T-cell (primary cell): ENCODE results near the gene ERVK3-1. TPM values are rescaled to one million over a fixed set of nuclear protein-coding genes. Genes with fewer than 3 reads are reported as not detected.
"Not testable (repeated sequence)": the region's sequence is repeated elsewhere in the genome, so short reads cannot be mapped to it uniquely, and the experiment has no call there.

ENCODE experiments used
- ATAC-seq, 4 experiments: fragments of 200-7000 bp in 3 of 4; fragments of 150-1000 bp in 1 of 4; cut with Tn5 transposase; replicated peaks in 1 of 4; 1 replicate in 3 of 4; 2 replicates in 1 of 4; pipeline ENCODE4 v1.10.0; 2021; ENCODE audit warnings: moderate library complexity in 3 of 4, mild to moderate bottlenecking in 2 of 4, moderate number of reproducible peaks in 1 of 4
- CTCF ChIA-PET, 2 donors: fragments of 300-600 bp; sonication (Branson Sonifier 250); formaldehyde crosslinking; loops; one replicate each; lab custom pipeline; 2022; ENCODE audit warnings: antibody characterized with exemption in 2 of 2; lab: Charles Lee
- POLR2A ChIA-PET, 2 donors: fragments of 300-600 bp; sonication (Branson Sonifier 250); formaldehyde crosslinking; loops; one replicate each; lab custom pipeline; 2022; ENCODE audit warnings: antibody characterized with exemption in 2 of 2; lab: Charles Lee
- DNase-seq, 35 experiments: peaks; one replicate each; pipeline versions ENCODE4 v3.0.0 to v3.0.0-alpha.2; 2013 to 2023
- H3K27ac ChIP-seq: one replicate; pipeline ENCODE4 v1.5.1; 2013; ENCODE audit warnings: low read length
- H3K27me3 ChIP-seq, 2 experiments: replicated peaks in 1 of 2; 1 replicate in 1 of 2; 2 replicates in 1 of 2; pipeline versions ENCODE4 v1.6.1 to v1.7.0; 2013; ENCODE audit warnings: low read length in 1 of 2, mixed read lengths in 1 of 2; ENCODE audit not compliant: control insufficient read depth in 2 of 2, insufficient read depth in 2 of 2; ENCODE audit errors: extremely low read depth in 1 of 2
- H3K36me3 ChIP-seq, 2 donors: 1 replicate in 1 of 2; 2 replicates in 1 of 2; pipeline versions ENCODE4 v1.6.1 to v1.7.0; 2013; ENCODE audit warnings: low read length in 1 of 2; ENCODE audit not compliant: control insufficient read depth in 2 of 2, insufficient read depth in 1 of 2; ENCODE audit errors: extremely low read depth in 1 of 2
- H3K4me1 ChIP-seq, 2 experiments: 1 replicate in 1 of 2; 2 replicates in 1 of 2; pipeline versions ENCODE4 v1.6.1 to v1.7.0; 2013; ENCODE audit warnings: low read length in 2 of 2, mixed read lengths in 1 of 2; ENCODE audit not compliant: insufficient read depth in 2 of 2, control insufficient read depth in 1 of 2; ENCODE audit errors: extremely low read depth in 1 of 2
- H3K4me3 ChIP-seq, 2 donors: 1 replicate in 1 of 2; 2 replicates in 1 of 2; pipeline versions ENCODE4 v1.5.1 to v1.7.0; 2013; ENCODE audit warnings: mild to moderate bottlenecking in 2 of 2, low read length in 1 of 2, moderate library complexity in 1 of 2; ENCODE audit not compliant: control insufficient read depth in 1 of 2; ENCODE audit errors: extremely low read depth in 1 of 2
- H3K9me3 ChIP-seq: 2 replicates; pipeline ENCODE4 v1.7.0; 2013
- H3K27ac Mint-ChIP-seq, 2 donors: one replicate each; pipeline ENCODE4 v1.8.0; 2020 to 2021; ENCODE audit warnings: mild to moderate bottlenecking in 2 of 2, mixed read lengths in 2 of 2
- H3K27me3 Mint-ChIP-seq, 2 donors: one replicate each; pipeline ENCODE4 v1.8.0; 2021 to 2022; ENCODE audit warnings: mixed read lengths in 2 of 2
- H3K36me3 Mint-ChIP-seq: one replicate; pipeline ENCODE4 v1.8.0; 2021; ENCODE audit warnings: mixed read lengths
- H3K4me1 Mint-ChIP-seq, 3 donors: one replicate each; pipeline ENCODE4 v1.8.0; 2020 to 2022; ENCODE audit warnings: mixed read lengths in 3 of 3, mild to moderate bottlenecking in 1 of 3
- H3K4me3 Mint-ChIP-seq, 3 donors: one replicate each; pipeline ENCODE4 v1.8.0; 2020 to 2022; ENCODE audit warnings: mild to moderate bottlenecking in 3 of 3, mixed read lengths in 3 of 3, moderate library complexity in 3 of 3
- H3K9me3 Mint-ChIP-seq, 3 donors: one replicate each; pipeline ENCODE4 v1.8.0; 2020 to 2022; ENCODE audit warnings: mixed read lengths in 3 of 3
- WGBS: methylation state at CpG from one replicate; pipeline ENCODE4 v1.1.5; 2013; ENCODE audit warnings: missing lambda C conversion rate; ENCODE audit not compliant: insufficient coverage; 5-methylcytosine and 5-hydroxymethylcytosine counted together
- total RNA-seq, 35 experiments: library from RNA in 6 of 35; stranded (reverse) in 6 of 35; fragments of 120-200 nt in 1 of 35; gene quantifications; one replicate each; pipeline versions ENCODE4 v1.2.1 to v1.2.4 and lab custom pipeline; 2013 to 2026

The ERVK3-1 gene
- total RNA-seq, 5 donors from 2014 or later (not counting 1 experiment from before 2014, with no cell fraction given): 68.0 to 137 (median 81.9) TPM

DNA sequence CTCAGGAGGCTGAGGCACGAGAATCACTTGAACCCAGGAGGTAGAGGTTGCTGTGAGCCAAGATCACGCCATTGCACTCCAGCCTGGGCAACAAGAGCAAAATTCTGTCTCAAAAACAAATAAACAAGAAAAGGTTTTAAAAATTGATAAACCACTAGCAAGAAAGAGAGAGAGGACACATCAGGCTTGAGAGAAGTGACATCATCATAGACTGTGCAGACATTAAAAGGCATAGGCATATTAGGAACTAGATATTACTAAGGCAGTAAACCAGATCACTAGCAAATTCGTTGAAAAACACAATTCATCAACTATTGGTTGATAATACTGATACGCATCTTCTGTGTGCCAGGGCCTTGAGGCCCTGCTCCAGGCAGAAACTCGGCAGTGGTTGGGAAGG is 40.4 kb downstream of the ERVK3-1 start:
- Histone ChIP-seq H3K4me1 (peaks cover 9 to 17% of the 10 kb centered on the region in 2 experiments), H3K4me3 (no peak overlapping the region), H3K36me3 (no peaks in the 10 kb centered on the region), H3K27me3 (peaks cover 0 to 17% of the 10 kb centered on the region in 2 experiments), H3K9me3 (no peaks in the 10 kb centered on the region), H3K27ac (no peak overlapping the region)
- ATAC-seq (no peak), DNase-seq (no peak)
- ChIA-PET POLR2A (no interaction called here), CTCF (no interaction called here)
- H3K9me3 Mint-ChIP-seq: no peaks in the 10 kb centered on the region
- peaks cover 0 to 6% of the 10 kb centered on the region in 2 donors for H3K27me3 Mint-ChIP-seq
- peaks cover 29 to 35% (median 29%) of the 10 kb centered on the region in 3 donors for H3K4me1 Mint-ChIP-seq
- H3K36me3 Mint-ChIP-seq: peaks cover 14% of the 10 kb centered on the region
- 96% methylated on average over 2 of the region's 5 CpGs for WGBS
- peak overlapping the region; percentile 77 to 90 (median 79) for H3K4me3 Mint-ChIP-seq
- peak overlapping the region; percentile 48 to 49 for H3K27ac Mint-ChIP-seq

DNA sequence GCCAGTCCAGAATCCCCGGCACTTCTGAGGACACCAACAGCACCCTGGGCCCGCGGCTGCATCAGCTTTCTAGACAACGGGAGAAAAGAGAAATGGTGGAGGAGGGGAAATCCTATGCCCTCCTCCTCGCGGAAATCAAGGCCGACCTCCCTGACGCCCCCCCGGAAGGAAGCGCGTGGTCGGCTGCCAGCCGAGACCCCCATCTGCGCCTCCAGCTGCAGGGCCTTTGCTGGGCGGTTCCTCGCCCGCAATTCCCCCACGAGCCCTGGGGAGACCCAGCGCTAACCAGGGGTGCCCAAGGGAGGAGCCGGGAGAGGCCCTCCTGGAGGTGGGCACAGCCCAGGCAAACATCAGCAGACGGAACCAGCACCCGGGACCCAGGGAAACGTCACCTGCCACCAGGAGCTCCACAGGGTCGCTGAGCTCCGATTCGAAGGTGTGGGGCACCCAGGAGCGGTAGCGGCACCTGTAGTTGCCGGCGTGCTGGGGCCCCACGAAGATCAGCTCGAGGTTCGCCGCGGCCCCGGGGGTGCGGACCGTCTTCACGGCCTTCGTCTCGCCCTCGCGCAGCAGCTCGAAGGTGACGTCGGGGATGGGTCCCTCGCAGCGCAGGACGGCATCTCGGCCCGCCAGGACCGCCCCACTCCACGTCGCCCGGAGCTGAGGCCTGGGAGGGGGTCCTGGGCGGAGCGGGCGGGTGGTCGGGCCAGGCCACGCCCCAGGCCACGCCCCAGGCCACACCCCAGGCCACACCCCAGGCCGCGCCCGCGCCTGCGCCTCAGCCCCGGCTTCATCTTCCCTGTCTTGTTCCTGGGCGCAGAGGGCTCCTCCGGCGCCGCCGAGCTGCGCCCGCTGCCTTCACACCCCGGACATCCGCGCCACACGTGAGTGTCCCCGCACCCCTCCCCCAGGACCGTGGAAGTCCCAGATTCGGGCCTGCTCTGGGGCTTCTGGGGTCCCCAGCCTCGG is 42.1 kb downstream of the ERVK3-1 start:
- H3K4me3 ChIP-seq: peak overlapping the region; percentile 58 to 76
- peaks cover 9 to 17% of the 10 kb centered on the region in 2 experiments for H3K4me1 ChIP-seq
- ATAC-seq: peak; percentile 90 to 94 (median 91)
- H3K27me3 ChIP-seq: peaks cover 0 to 19% of the 10 kb centered on the region in 2 experiments
- H3K27ac ChIP-seq: peak overlapping the region; percentile 73
- ChIA-PET POLR2A (interaction anchor here (0.5 to 0.9 kb wide), 5 partner anchors 17 to 578 kb away, joined by 3 to 10 read pairs (median 3); partner anchors contain the start of gene ZSCAN22 (in 1 of the 2)), CTCF (interaction anchor here (0.5 to 1.2 kb wide), 3 partner anchors 15 to 89 kb away, joined by 3 to 7 read pairs (median 4); partner anchors contain the start of gene ZNF497 (in 1 of the 2))
- Mint-ChIP-seq H3K36me3 (peaks cover 1% of the 10 kb centered on the region), H3K27ac (peak overlapping the region; percentile 81 to 83), H3K4me1 (peaks cover 29 to 35% (median 31%) of the 10 kb centered on the region in 3 donors), H3K4me3 (peak overlapping the region; percentile 86 to 90 (median 88)), H3K9me3 (no peaks in the 10 kb centered on the region), H3K27me3 (peaks cover 0 to 7% of the 10 kb centered on the region in 2 donors)
- peak; percentile 14 to 82 (median 48) for DNase-seq
- no peaks in the 10 kb centered on the region for H3K9me3 ChIP-seq
- 3% methylated on average over 65 of the region's 82 CpGs for WGBS
- no peaks in the 10 kb centered on the region for H3K36me3 ChIP-seq

DNA sequence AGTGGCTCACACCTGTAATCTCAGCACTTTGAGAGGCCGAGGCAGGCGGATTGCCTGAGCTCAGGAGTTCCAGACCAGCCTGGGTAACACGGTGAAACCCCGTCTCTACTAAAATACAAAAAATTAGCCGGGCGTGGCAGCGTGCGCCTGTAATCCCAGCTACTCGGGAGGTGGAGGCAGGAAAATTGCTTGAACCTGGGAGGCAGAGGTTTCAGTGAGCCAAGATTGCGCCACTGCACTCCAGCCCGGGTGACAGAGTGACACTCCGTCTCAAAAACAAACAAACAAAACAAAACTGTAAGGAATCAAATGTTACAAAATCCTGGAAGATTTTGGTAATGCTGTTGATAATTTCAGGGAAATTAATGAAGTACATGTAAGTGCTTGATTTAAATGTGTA is 42.9 kb downstream of the ERVK3-1 start:
- Mint-ChIP-seq H3K27ac (peak overlapping the region; percentile 81 to 83), H3K4me1 (peaks cover 31 to 35% (median 31%) of the 10 kb centered on the region in 3 donors), H3K4me3 (peak overlapping the region; percentile 86 to 90 (median 88))
- peak overlapping the region; percentile 44 to 76 for H3K4me3 ChIP-seq
- CTCF ChIA-PET, H3K27me3 Mint-ChIP-seq, H3K36me3 ChIP-seq, H3K27ac ChIP-seq, H3K9me3 ChIP-seq, H3K9me3 Mint-ChIP-seq, DNase-seq, H3K36me3 Mint-ChIP-seq: not testable (repeated sequence)
- peak in 2 of 4 experiments; percentile 5 to 7 for ATAC-seq
- WGBS: 10% methylated on average over 2 of the region's 12 CpGs
- H3K4me1 ChIP-seq: peaks cover 9 to 17% of the 10 kb centered on the region in 2 experiments
- POLR2A ChIA-PET: interaction anchor here in 1 of 2 donors (0.6 to 0.9 kb wide), 3 partner anchors 16 to 42 kb away, joined by 3 to 8 read pairs (median 3); partner anchors contain the start of gene ZSCAN22
- H3K27me3 ChIP-seq: peaks cover 0 to 19% of the 10 kb centered on the region in 2 experiments

DNA sequence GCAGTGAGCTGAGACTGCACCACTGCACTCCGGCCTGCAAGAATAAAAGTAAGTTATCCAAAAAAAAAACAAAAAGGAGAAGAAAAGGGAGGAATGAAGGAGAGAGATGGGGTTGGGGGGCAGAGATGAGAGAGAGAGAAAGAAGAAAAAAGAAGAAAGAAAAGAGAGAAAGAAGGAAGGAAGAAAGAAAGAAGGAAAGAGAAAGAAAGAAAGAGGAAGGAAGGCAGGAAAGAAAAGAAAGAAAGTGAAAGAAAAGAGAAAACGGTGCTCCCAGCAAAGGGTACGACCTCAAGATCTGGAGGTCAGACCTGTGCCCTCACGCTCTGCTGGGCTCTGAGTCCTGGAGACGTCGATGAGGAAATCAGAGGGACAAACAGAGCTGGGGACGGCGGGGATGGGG is 44.4 kb downstream of the ERVK3-1 start:
- WGBS: 75% methylated on average over 7 of the region's 8 CpGs
- H3K4me3 ChIP-seq: no peak overlapping the region
- no peaks in the 10 kb centered on the region for H3K9me3 ChIP-seq
- peaks cover 0 to 20% of the 10 kb centered on the region in 2 experiments for H3K27me3 ChIP-seq
- no peak for ATAC-seq
- DNase-seq: no peak
- Mint-ChIP-seq H3K4me1 (peaks cover 31 to 35% (median 31%) of the 10 kb centered on the region in 3 donors), H3K27me3 (peaks cover 0 to 7% of the 10 kb centered on the region in 2 donors), H3K36me3 (no peaks in the 10 kb centered on the region), H3K4me3 (peak overlapping the region in 2 of 3 donors; percentile 13 to 26), H3K27ac (peak overlapping the region in 1 of 2 donors; percentile 58), H3K9me3 (no peaks in the 10 kb centered on the region)
- peaks cover 9 to 18% of the 10 kb centered on the region in 2 experiments for H3K4me1 ChIP-seq
- CTCF ChIA-PET: no interaction called here
- POLR2A ChIA-PET: no interaction called here
- H3K27ac ChIP-seq: no peak overlapping the region
- H3K36me3 ChIP-seq: no peaks in the 10 kb centered on the region

DNA sequence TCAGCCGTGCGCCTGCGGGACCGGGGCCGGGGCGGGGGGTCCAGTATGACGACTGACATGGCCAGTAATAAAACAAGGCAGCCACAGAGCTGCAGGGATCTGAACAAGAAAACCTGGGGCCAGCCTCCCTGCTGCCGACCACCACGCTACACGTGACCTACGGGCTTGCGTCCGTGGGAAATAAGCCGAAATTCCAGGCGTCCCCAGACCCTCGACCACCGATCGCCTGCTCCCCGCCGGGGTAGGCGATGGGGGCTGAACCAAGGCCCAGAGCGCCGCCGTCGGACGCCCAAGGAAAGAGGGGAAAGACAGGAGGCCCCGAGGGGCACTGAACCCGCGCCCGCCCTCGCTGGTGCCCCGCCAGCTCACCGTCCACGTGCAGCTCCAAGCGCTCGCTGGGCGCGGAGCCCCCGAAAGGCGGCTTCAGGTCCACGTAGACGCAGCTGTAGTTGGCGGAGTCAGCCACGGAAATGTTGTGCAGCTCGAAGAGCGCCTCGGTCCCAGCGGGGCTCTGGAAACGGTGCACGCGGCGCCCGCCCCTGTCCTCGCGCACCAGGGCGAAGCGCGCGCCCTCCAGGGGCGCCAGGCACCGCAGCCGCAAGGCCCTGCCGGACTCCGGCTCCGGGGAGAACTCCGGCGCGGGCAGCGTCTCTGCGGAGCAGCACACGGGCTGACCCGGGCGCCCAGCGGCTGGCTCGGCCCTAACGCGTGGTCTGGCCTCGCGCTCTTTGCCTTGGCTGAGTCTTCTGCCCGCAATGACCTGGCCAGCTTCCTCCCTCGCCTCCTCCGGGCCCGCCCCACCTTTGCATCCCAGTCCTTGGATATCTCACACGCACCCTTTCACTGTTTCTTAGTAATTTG is 45.1 kb downstream of the ERVK3-1 start:
- H3K9me3 Mint-ChIP-seq: no peaks in the 10 kb centered on the region
- peaks cover 0 to 25% of the 10 kb centered on the region in 2 experiments for H3K27me3 ChIP-seq
- ATAC-seq (no peak), DNase-seq (no peak)
- peaks cover 0 to 7% of the 10 kb centered on the region in 2 donors for H3K27me3 Mint-ChIP-seq
- peaks cover 35 to 38% (median 35%) of the 10 kb centered on the region in 3 donors for H3K4me1 Mint-ChIP-seq
- POLR2A ChIA-PET: no interaction called here
- peak overlapping the region in 1 of 2 donors; percentile 38 for H3K4me3 ChIP-seq
- peaks cover 9 to 20% of the 10 kb centered on the region in 2 experiments for H3K4me1 ChIP-seq
- H3K27ac Mint-ChIP-seq: no peak overlapping the region
- peak overlapping the region in 1 of 3 donors; percentile 26 for H3K4me3 Mint-ChIP-seq
- H3K9me3 ChIP-seq: no peaks in the 10 kb centered on the region
- CTCF ChIA-PET: no interaction called here
- H3K36me3 ChIP-seq: no peaks in the 10 kb centered on the region
- 83% methylated on average over 79 of the region's 84 CpGs for WGBS
- no peaks in the 10 kb centered on the region for H3K36me3 Mint-ChIP-seq
- H3K27ac ChIP-seq: no peak overlapping the region
